IMR-90 (cell line): Measurements from ENCODE around the gene NIPBL. TPM values are rescaled to one million over a fixed set of nuclear protein-coding genes. Genes with fewer than 3 reads are reported as not detected.

Experiments used
- ATAC-seq: fragments of 200-7000 bp; cut with Tn5 transposase; 2 replicates; pipeline ENCODE4 v1.9.1; 2020; ENCODE audit warnings: low read depth, mild to moderate bottlenecking, moderate library complexity
- BruUV-seq: library from RNA; stranded (reverse); fragments of 400-500 nt; replicated peaks from 2 replicates; lab custom pipeline; 2021; lab: Mats Ljungman, UMichigan
- CTCF ChIA-PET: fragments of 300-600 bp; formaldehyde crosslinking; extraction: SDS; loops from one replicate; lab custom pipeline; 2021; ENCODE audit warnings: antibody characterized with exemption; lab: Yijun Ruan, JAX
- POLR2A ChIA-PET: fragments of 300-600 bp; sonication (Branson Sonifier 250); formaldehyde crosslinking; loops from one replicate; lab custom pipeline; 2022; ENCODE audit warnings: antibody characterized with exemption; ENCODE audit not compliant: unreplicated experiment; lab: Charles Lee
- DNase-seq: peaks from one replicate; pipeline ENCODE4 v3.0.0; 2013
- H2AFZ ChIP-seq: replicated peaks from 2 replicates; pipeline ENCODE3; 2013; ENCODE audit warnings: low read length, mild to moderate bottlenecking; ENCODE audit not compliant: poor library complexity
- H2AK5ac ChIP-seq: 2 replicates; pipeline ENCODE4 v1.6.1; 2013; ENCODE audit warnings: low read depth, low read length, inconsistent platforms
- H2AK9ac ChIP-seq: replicated peaks from 2 replicates; pipeline ENCODE3; 2013; ENCODE audit warnings: mild to moderate bottlenecking, low read depth, low read length, moderate library complexity; ENCODE audit not compliant: poor library complexity
- H2BK120ac ChIP-seq: 2 replicates; pipeline ENCODE4 v1.6.1; 2013; ENCODE audit warnings: low read depth, low read length, inconsistent platforms
- H2BK15ac ChIP-seq: 3 replicates; pipeline ENCODE4 v1.6.1; 2013; ENCODE audit warnings: low read depth, low read length, inconsistent platforms
- H2BK20ac ChIP-seq: 2 replicates; pipeline ENCODE4 v1.6.1; 2013; ENCODE audit warnings: low read depth, mild to moderate bottlenecking, inconsistent platforms, low read length, moderate library complexity
- H2BK5ac ChIP-seq: 2 replicates; pipeline ENCODE4 v1.6.1; 2013; ENCODE audit warnings: mild to moderate bottlenecking, low read depth, low read length, inconsistent platforms; ENCODE audit not compliant: poor library complexity, severe bottlenecking
- H3K14ac ChIP-seq: replicated peaks from 2 replicates; pipeline ENCODE4 v1.6.1; 2013; ENCODE audit warnings: low read depth, low read length, inconsistent platforms
- H3K18ac ChIP-seq: 2 replicates; pipeline ENCODE4 v1.6.1; 2013; ENCODE audit warnings: low read depth, low read length, control low read depth
- H3K23ac ChIP-seq: 2 replicates; pipeline ENCODE4 v1.6.1; 2013; ENCODE audit warnings: low read depth, low read length, inconsistent platforms
- H3K27ac ChIP-seq: 2 replicates; pipeline ENCODE4 v1.5.1; 2013; ENCODE audit warnings: mild to moderate bottlenecking, control low read depth, low read length; ENCODE audit not compliant: insufficient read depth
- H3K27me3 ChIP-seq: 2 replicates; pipeline ENCODE4 v1.6.1; 2013; ENCODE audit warnings: low read length; ENCODE audit not compliant: control insufficient read depth, insufficient read depth
- H3K36me3 ChIP-seq: 2 replicates; pipeline ENCODE4 v1.6.1; 2013; ENCODE audit warnings: low read length, mixed read lengths; ENCODE audit not compliant: control insufficient read depth, insufficient read depth
- H3K4ac ChIP-seq: 2 replicates; pipeline ENCODE4 v1.6.1; 2013; ENCODE audit warnings: low read depth, low read length, inconsistent platforms
- H3K4me1 ChIP-seq: 2 replicates; pipeline ENCODE4 v1.6.1; 2013; ENCODE audit warnings: low read length, mixed read lengths; ENCODE audit not compliant: control insufficient read depth, insufficient read depth
- H3K4me2 ChIP-seq: 2 replicates; pipeline ENCODE4 v1.6.1; 2013; ENCODE audit warnings: low read depth, mild to moderate bottlenecking, control low read depth, low read length, moderate library complexity
- H3K4me3 ChIP-seq: 2 replicates; pipeline ENCODE4 v1.5.1; 2013; ENCODE audit warnings: low read depth, mild to moderate bottlenecking, control low read depth, low read length, moderate library complexity; ENCODE audit not compliant: insufficient read depth
- H3K56ac ChIP-seq: 2 replicates; pipeline ENCODE4 v1.6.1; 2013; ENCODE audit warnings: low read length, inconsistent platforms; ENCODE audit not compliant: insufficient read depth; ENCODE audit errors: extremely low read depth
- H3K79me1 ChIP-seq, 2 experiments: 2 replicates each; pipeline ENCODE4 v1.6.1; 2013; ENCODE audit warnings: low read length in 2 of 2, inconsistent platforms in 1 of 2, low read depth in 1 of 2
- H3K9ac ChIP-seq: 2 replicates; pipeline ENCODE4 v1.6.1; 2013; ENCODE audit warnings: low read depth, low read length, control low read depth
- H3K9me1 ChIP-seq: 2 replicates; pipeline ENCODE4 v1.6.1; 2013; ENCODE audit warnings: low read length, inconsistent platforms; ENCODE audit not compliant: insufficient read depth
- H3K9me3 ChIP-seq: 2 replicates; pipeline ENCODE4 v1.6.1; 2013; ENCODE audit warnings: low read length; ENCODE audit not compliant: control insufficient read depth, insufficient read depth
- H4K20me1 ChIP-seq: 2 replicates; pipeline ENCODE4 v1.6.1; 2013; ENCODE audit warnings: low read length, inconsistent platforms; ENCODE audit not compliant: insufficient read depth
- H4K5ac ChIP-seq: 2 replicates; pipeline ENCODE4 v1.6.1; 2013; ENCODE audit warnings: mild to moderate bottlenecking, low read depth, low read length, control low read depth
- H4K8ac ChIP-seq, 2 experiments: 2 replicates each; pipeline ENCODE4 v1.6.1; 2013; ENCODE audit warnings: low read depth in 2 of 2, low read length in 2 of 2, control low read depth in 1 of 2, inconsistent platforms in 1 of 2
- H4K91ac ChIP-seq: 2 replicates; pipeline ENCODE4 v1.6.1; 2013; ENCODE audit warnings: low read depth, low read length, inconsistent platforms; ENCODE audit not compliant: insufficient read depth
- BHLHE40 ChIP-seq: fragments of 150-350 bp; IDR thresholded peaks from 2 replicates; pipeline ENCODE4 v1.6.1; 2016; ENCODE audit warnings: mild to moderate bottlenecking, low read depth, low read length
- CEBPB ChIP-seq: IDR thresholded peaks from 2 replicates; pipeline ENCODE4 v1.6.1; 2012; ENCODE audit warnings: low read depth, low read length, improper control_type of control experiment
- CHD1 ChIP-seq: IDR thresholded peaks from 2 replicates; pipeline ENCODE4 v1.6.1; 2012; ENCODE audit warnings: low read depth, low read length, improper control_type of control experiment
- FOS ChIP-seq: fragments of 150-350 bp; IDR thresholded peaks from 2 replicates; pipeline ENCODE4 v1.6.1; 2016; ENCODE audit warnings: low read depth, low read length
- MAFK ChIP-seq: IDR thresholded peaks from 2 replicates; pipeline ENCODE4 v1.6.1; 2012; ENCODE audit warnings: low read depth, low read length, improper control_type of control experiment
- MAZ ChIP-seq: IDR thresholded peaks from 2 replicates; pipeline ENCODE4 v1.6.1; 2012; ENCODE audit warnings: low read depth, mild to moderate bottlenecking, low read length, improper control_type of control experiment, moderate library complexity, borderline replicate concordance
- MXI1 ChIP-seq: IDR thresholded peaks from 2 replicates; pipeline ENCODE4 v1.6.1; 2012; ENCODE audit warnings: low read depth, mild to moderate bottlenecking, low read length, moderate library complexity, borderline replicate concordance
- NFE2L2 ChIP-seq: fragments of 150-350 bp; IDR thresholded peaks from 2 replicates; pipeline ENCODE4 v1.6.1; 2016; ENCODE audit warnings: low read depth, mild to moderate bottlenecking, low read length
- RAD21 ChIP-seq: IDR thresholded peaks from 2 replicates; pipeline ENCODE4 v1.6.1; 2012; ENCODE audit warnings: low read length, improper control_type of control experiment
- SMC3 ChIP-seq: fragments of 150-350 bp; IDR thresholded peaks from 2 replicates; pipeline ENCODE4 v1.6.1; 2016; ENCODE audit warnings: low read depth, mild to moderate bottlenecking, antibody characterized with exemption, low read length, moderate library complexity
- WGBS, 2 experiments: methylation state at CpG; one replicate each; pipeline versions ENCODE4 v1.1.5 to v1.1.7; 2013; ENCODE audit warnings: missing lambda C conversion rate in 2 of 2; ENCODE audit not compliant: insufficient read length in 1 of 2; ENCODE audit errors: extremely low coverage in 2 of 2; 5-methylcytosine and 5-hydroxymethylcytosine counted together
- dilution Hi-C: fragments of 300-500 bp; cut with HindIII; formaldehyde crosslinking; loops from one replicate; pipeline ENCODE4 v1.14.3; 2018; ENCODE audit warnings: low sequenced_read_pairs; ENCODE audit not compliant: unreplicated experiment
- in situ Hi-C: fragments of 300-500 bp; cut with MboI; formaldehyde crosslinking; loops from 3 replicates; pipeline ENCODE4 v1.14.3; 2019; ENCODE audit warnings: low sequenced_read_pairs, inconsistent platforms, mixed read lengths
- intact Hi-C: fragments of 100-400 bp; cut with micrococcal nuclease; formaldehyde crosslinking; loops from 2 replicates; pipeline ENCODE4 v1.10.0; 2022
- polyA plus RNA-seq, 3 experiments: library from polyadenylated mRNA; depleted of rRNA; stranded (reverse); fragments of >200 nt; gene quantifications; 2 replicates each; pipeline ENCODE4 v1.2.3, GENCODE V29; 2012; ENCODE audit warnings: low replicate concordance in 1 of 3
- total RNA-seq: library from RNA; depleted of rRNA; stranded (reverse); fragments of >200 nt; gene quantifications from 2 replicates; pipeline ENCODE4 v1.2.3, GENCODE V29; 2012
- TF ChIP-seq, protein P1 (sequence below): fragments of 150-350 bp; IDR thresholded peaks from 2 replicates; pipeline ENCODE4 v1.6.1; 2016; ENCODE audit warnings: low read depth, mild to moderate bottlenecking, low read length, moderate library complexity, borderline replicate concordance
- TF ChIP-seq, protein P2 (sequence below): fragments of 150-350 bp; IDR thresholded peaks from 2 replicates; pipeline ENCODE4 v1.6.1; 2017; ENCODE audit warnings: mild to moderate bottlenecking, antibody characterized with exemption, low read length, low read depth
- TF ChIP-seq, protein P3 (sequence below): conservative IDR thresholded peaks from 2 replicates; pipeline ENCODE4 v1.5.1; 2012; ENCODE audit warnings: mild to moderate bottlenecking, low read depth, low read length, improper control_type of control experiment

Gene NIPBL
- total and polyA plus RNA-seq, 2 of the 4 experiments (the other 2 are of a cell fraction), result 8.4 to 46.4 TPM

DNA sequence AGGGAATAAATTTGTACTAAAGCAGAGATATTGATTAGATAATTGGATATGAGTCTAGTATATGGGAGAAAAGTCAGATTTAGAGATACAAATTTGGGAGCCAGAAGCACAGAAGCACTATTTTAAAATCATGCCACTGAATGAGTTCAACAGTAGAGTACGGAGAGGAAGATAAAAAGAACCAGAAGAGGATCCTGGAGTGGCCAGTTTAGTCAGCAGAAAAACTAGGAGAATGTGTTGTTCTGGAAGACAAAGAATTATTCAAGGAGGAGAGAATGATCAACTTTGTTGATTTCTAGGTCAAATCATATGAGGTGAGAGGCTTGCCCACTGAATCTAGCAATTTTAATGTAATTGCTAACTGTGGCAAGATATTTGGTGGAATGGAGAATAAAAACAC, 67.0 kb downstream of the NIPBL start:
- H4K8ac ChIP-seq, result no peak overlapping the region
- no peak overlapping the region for H3K9ac ChIP-seq
- H3K4me1 ChIP-seq, result no peaks in the 10 kb centered on the region
- in situ Hi-C loops (loop anchor here (5.0 kb wide), 1 partner anchor 61 kb away; no protein-coding TSS in a partner anchor), dilution Hi-C loops (no loop called here), intact Hi-C loops (no loop called here)
- H2AK5ac ChIP-seq, result no peak overlapping the region
- H4K91ac ChIP-seq, result no peak overlapping the region
- no peak overlapping the region for H2BK15ac ChIP-seq
- no peak overlapping the region for H2BK20ac ChIP-seq
- H3K79me1 ChIP-seq, result peaks cover 19 to 39% of the 10 kb centered on the region in 2 experiments
- no peak overlapping the region for H3K4ac ChIP-seq
- ChIA-PET POLR2A (no interaction called here), CTCF (no interaction called here)
- no peaks in the 10 kb centered on the region for H3K27me3 ChIP-seq
- no peak overlapping the region for H3K14ac ChIP-seq
- H4K5ac ChIP-seq, result no peak overlapping the region
- peaks cover 45% of the 10 kb centered on the region for H4K20me1 ChIP-seq
- H2AK9ac ChIP-seq, result no peak overlapping the region
- no peak overlapping the region for H3K4me2 ChIP-seq
- no peak overlapping the region for H3K23ac ChIP-seq
- no peak overlapping the region for H2AFZ ChIP-seq
- DNase-seq (no peak), ATAC-seq (no peak)
- 86% methylated on average over 1 of the region's 1 CpG; no CpG with 5 or more reads in 1 of the 2 experiments for WGBS, 2 experiments
- H3K4me3 ChIP-seq, result no peak overlapping the region
- H3K56ac ChIP-seq, result no peak overlapping the region
- no peaks in the 10 kb centered on the region for H3K36me3 ChIP-seq
- H3K18ac ChIP-seq, result no peak overlapping the region
- TF ChIP-seq RAD21 (no peak), MXI1 (no peak), SMC3 (no peak), MAFK (no peak), BHLHE40 (no peak), CEBPB (no peak), CHD1 (no peak), MAZ (no peak), FOS (no peak), NFE2L2 (no peak)
- TF ChIP-seq, protein P1, sequence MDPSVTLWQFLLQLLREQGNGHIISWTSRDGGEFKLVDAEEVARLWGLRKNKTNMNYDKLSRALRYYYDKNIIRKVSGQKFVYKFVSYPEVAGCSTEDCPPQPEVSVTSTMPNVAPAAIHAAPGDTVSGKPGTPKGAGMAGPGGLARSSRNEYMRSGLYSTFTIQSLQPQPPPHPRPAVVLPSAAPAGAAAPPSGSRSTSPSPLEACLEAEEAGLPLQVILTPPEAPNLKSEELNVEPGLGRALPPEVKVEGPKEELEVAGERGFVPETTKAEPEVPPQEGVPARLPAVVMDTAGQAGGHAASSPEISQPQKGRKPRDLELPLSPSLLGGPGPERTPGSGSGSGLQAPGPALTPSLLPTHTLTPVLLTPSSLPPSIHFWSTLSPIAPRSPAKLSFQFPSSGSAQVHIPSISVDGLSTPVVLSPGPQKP, result no peak
- TF ChIP-seq, protein P2, sequence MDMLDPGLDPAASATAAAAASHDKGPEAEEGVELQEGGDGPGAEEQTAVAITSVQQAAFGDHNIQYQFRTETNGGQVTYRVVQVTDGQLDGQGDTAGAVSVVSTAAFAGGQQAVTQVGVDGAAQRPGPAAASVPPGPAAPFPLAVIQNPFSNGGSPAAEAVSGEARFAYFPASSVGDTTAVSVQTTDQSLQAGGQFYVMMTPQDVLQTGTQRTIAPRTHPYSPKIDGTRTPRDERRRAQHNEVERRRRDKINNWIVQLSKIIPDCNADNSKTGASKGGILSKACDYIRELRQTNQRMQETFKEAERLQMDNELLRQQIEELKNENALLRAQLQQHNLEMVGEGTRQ, result no peak
- TF ChIP-seq, protein P3, sequence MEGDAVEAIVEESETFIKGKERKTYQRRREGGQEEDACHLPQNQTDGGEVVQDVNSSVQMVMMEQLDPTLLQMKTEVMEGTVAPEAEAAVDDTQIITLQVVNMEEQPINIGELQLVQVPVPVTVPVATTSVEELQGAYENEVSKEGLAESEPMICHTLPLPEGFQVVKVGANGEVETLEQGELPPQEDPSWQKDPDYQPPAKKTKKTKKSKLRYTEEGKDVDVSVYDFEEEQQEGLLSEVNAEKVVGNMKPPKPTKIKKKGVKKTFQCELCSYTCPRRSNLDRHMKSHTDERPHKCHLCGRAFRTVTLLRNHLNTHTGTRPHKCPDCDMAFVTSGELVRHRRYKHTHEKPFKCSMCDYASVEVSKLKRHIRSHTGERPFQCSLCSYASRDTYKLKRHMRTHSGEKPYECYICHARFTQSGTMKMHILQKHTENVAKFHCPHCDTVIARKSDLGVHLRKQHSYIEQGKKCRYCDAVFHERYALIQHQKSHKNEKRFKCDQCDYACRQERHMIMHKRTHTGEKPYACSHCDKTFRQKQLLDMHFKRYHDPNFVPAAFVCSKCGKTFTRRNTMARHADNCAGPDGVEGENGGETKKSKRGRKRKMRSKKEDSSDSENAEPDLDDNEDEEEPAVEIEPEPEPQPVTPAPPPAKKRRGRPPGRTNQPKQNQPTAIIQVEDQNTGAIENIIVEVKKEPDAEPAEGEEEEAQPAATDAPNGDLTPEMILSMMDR, result no peak
- H3K9me3 ChIP-seq, result no peaks in the 10 kb centered on the region
- no peak overlapping the region for H2BK120ac ChIP-seq
- H2BK5ac ChIP-seq, result no peak overlapping the region
- no peak overlapping the region for H3K27ac ChIP-seq
- BruUV-seq, result no TSS peak
- peaks cover 5% of the 10 kb centered on the region; the same call in 1 of the 2 replicates for H3K9me1 ChIP-seq
